C4-2B (cell line): ENCODE measurements around the gene USP19.

Experiments used
- ZFX ChIP-seq: fragments of 450-650 bp; IDR thresholded peaks from 2 replicates; pipeline ENCODE4 v1.6.1; 2017
- TF ChIP-seq, protein P1 (sequence below): fragments of 450-650 bp; conservative IDR thresholded peaks from 2 replicates; pipeline ENCODE4 v1.5.1; 2017; ENCODE audit warnings: mild to moderate bottlenecking

GRCh38 chr3:49165771-49166751 lies 45.4 kb upstream of the USP19 start, which contains the start of gene CCDC71:
- TF ChIP-seq, protein P1, sequence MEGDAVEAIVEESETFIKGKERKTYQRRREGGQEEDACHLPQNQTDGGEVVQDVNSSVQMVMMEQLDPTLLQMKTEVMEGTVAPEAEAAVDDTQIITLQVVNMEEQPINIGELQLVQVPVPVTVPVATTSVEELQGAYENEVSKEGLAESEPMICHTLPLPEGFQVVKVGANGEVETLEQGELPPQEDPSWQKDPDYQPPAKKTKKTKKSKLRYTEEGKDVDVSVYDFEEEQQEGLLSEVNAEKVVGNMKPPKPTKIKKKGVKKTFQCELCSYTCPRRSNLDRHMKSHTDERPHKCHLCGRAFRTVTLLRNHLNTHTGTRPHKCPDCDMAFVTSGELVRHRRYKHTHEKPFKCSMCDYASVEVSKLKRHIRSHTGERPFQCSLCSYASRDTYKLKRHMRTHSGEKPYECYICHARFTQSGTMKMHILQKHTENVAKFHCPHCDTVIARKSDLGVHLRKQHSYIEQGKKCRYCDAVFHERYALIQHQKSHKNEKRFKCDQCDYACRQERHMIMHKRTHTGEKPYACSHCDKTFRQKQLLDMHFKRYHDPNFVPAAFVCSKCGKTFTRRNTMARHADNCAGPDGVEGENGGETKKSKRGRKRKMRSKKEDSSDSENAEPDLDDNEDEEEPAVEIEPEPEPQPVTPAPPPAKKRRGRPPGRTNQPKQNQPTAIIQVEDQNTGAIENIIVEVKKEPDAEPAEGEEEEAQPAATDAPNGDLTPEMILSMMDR: no peak
- 0 out of 2 replicates have a peak, but pooled peaks have one; percentile 22 for TF ChIP-seq ZFX
